Measurements from ENCODE around the gene F2RL3. TPM values are rescaled to one million over a fixed set of nuclear protein-coding genes. Genes with fewer than 3 reads are reported as not detected.

The F2RL3 gene
- total RNA-seq, 1 donor from 2014 or later: not detected

- Mint-ChIP-seq H3K4me1 (ENCODE audit: low read depth, unreplicated experiment) (peaks cover 11% of the 10 kb centered on the region), H3K9me3 (ENCODE audit: unreplicated experiment) (no peaks in the 10 kb centered on the region)
- H3K9ac ChIP-seq (ENCODE audit: low read length): peak overlapping the region; percentile 65
Observed at GRCh38 chr19:16851031-16851712, 37.6 kb upstream of the F2RL3 start.

GRCh38 chr19:16853066-16853465 is 35.7 kb upstream of the F2RL3 start:
- Histone ChIP-seq H4K20me1 (ENCODE audit: insufficient read depth, low read length) (peaks cover 53% of the 10 kb centered on the region), H3K79me2 (ENCODE audit: insufficient read depth, low read length) (peaks cover 17% of the 10 kb centered on the region), H2AFZ (ENCODE audit: low read depth, low read length) (no peak overlapping the region), H3K4me1 (ENCODE audit: insufficient read depth, low read length) (peaks cover 23% of the 10 kb centered on the region), H3K4me2 (ENCODE audit: low read length) (no peak overlapping the region), H3K9me3 (ENCODE audit: insufficient read depth, low read depth, low read length) (no peaks in the 10 kb centered on the region), H3K9ac (ENCODE audit: low read length) (no peak overlapping the region), H3K36me3 (ENCODE audit: insufficient read depth, low read length) (peaks cover 31% of the 10 kb centered on the region), H3K27me3 (ENCODE audit: insufficient read depth, low read length) (no peaks in the 10 kb centered on the region), H3K27ac (ENCODE audit: low read depth, low read length) (no peak overlapping the region), H3K4me3 (ENCODE audit: insufficient read depth, low read depth, low read length) (no peak overlapping the region)
- H3K36me3 Mint-ChIP-seq (ENCODE audit: low read depth, unreplicated experiment): peaks cover 20% of the 10 kb centered on the region
- no peak for FAIRE-seq
- H3K4me3 Mint-ChIP-seq (ENCODE audit: unreplicated experiment): no peak overlapping the region
- no peaks in the 10 kb centered on the region for H3K27me3 Mint-ChIP-seq (ENCODE audit: low read depth, unreplicated experiment)
- no peak for DNase-seq (ENCODE audit: low read depth)
- H3K4me1 Mint-ChIP-seq (ENCODE audit: low read depth, unreplicated experiment): peaks cover 11% of the 10 kb centered on the region
- no peaks in the 10 kb centered on the region for H3K9me3 Mint-ChIP-seq (ENCODE audit: unreplicated experiment)
- no peak overlapping the region for H3K27ac Mint-ChIP-seq (ENCODE audit: unreplicated experiment)
- TF ChIP-seq EZH2 (IDR thresholded peaks at IDR 0.05; ENCODE audit: insufficient read depth, low read length) (no peak), CTCF (IDR thresholded peaks at IDR 0.05; ENCODE audit: insufficient read depth, low read depth, low read length) (no peak)

More at GRCh38 chr19:16851031-16851712, 37.6 kb upstream of the F2RL3 start:
- Histone ChIP-seq H3K27ac (ENCODE audit: low read depth, low read length) (peak overlapping the region; percentile 71), H3K4me3 (ENCODE audit: insufficient read depth, low read depth, low read length) (no peak overlapping the region), H3K79me2 (ENCODE audit: insufficient read depth, low read length) (peaks cover 21% of the 10 kb centered on the region), H2AFZ (ENCODE audit: low read depth, low read length) (no peak overlapping the region), H3K4me2 (ENCODE audit: low read length) (peak overlapping the region; percentile 77), H4K20me1 (ENCODE audit: insufficient read depth, low read length) (peaks cover 67% of the 10 kb centered on the region), H3K4me1 (ENCODE audit: insufficient read depth, low read length) (peaks cover 23% of the 10 kb centered on the region), H3K27me3 (ENCODE audit: insufficient read depth, low read length) (no peaks in the 10 kb centered on the region), H3K9me3 (ENCODE audit: insufficient read depth, low read depth, low read length) (no peaks in the 10 kb centered on the region), H3K36me3 (ENCODE audit: insufficient read depth, low read length) (peaks cover 37% of the 10 kb centered on the region)
- TF ChIP-seq EZH2 (IDR thresholded peaks at IDR 0.05; ENCODE audit: insufficient read depth, low read length) (no peak), CTCF (IDR thresholded peaks at IDR 0.05; ENCODE audit: insufficient read depth, low read depth, low read length) (no peak)
- peak overlapping the region; percentile 92 for H3K27ac Mint-ChIP-seq (ENCODE audit: unreplicated experiment)
- FAIRE-seq (peak; percentile 26), DNase-seq (ENCODE audit: low read depth) (peak; percentile 74)
- H3K27me3 Mint-ChIP-seq (ENCODE audit: low read depth, unreplicated experiment): no peaks in the 10 kb centered on the region
- H3K4me3 Mint-ChIP-seq (ENCODE audit: unreplicated experiment): peak overlapping the region; percentile 9
- H3K36me3 Mint-ChIP-seq (ENCODE audit: low read depth, unreplicated experiment): peaks cover 33% of the 10 kb centered on the region

- FAIRE-seq (no peak), DNase-seq (ENCODE audit: low read depth) (no peak)
- Mint-ChIP-seq H3K4me3 (ENCODE audit: unreplicated experiment) (no peak overlapping the region), H3K9me3 (ENCODE audit: unreplicated experiment) (no peaks in the 10 kb centered on the region), H3K27ac (ENCODE audit: unreplicated experiment) (no peak overlapping the region), H3K4me1 (ENCODE audit: low read depth, unreplicated experiment) (peaks cover 2% of the 10 kb centered on the region), H3K36me3 (ENCODE audit: low read depth, unreplicated experiment) (peaks cover 20% of the 10 kb centered on the region), H3K27me3 (ENCODE audit: low read depth, unreplicated experiment) (no peaks in the 10 kb centered on the region)
- H3K9ac ChIP-seq (ENCODE audit: low read length): no peak overlapping the region
- H3K27me3 ChIP-seq (ENCODE audit: insufficient read depth, low read length): no peaks in the 10 kb centered on the region
- no peak overlapping the region for H3K4me3 ChIP-seq (ENCODE audit: insufficient read depth, low read depth, low read length)
- H3K36me3 ChIP-seq (ENCODE audit: insufficient read depth, low read length): peaks cover 24% of the 10 kb centered on the region
- H4K20me1 ChIP-seq (ENCODE audit: insufficient read depth, low read length): peaks cover 40% of the 10 kb centered on the region
- no peak overlapping the region for H3K4me2 ChIP-seq (ENCODE audit: low read length)
- H2AFZ ChIP-seq (ENCODE audit: low read depth, low read length): no peak overlapping the region
- peaks cover 5% of the 10 kb centered on the region for H3K4me1 ChIP-seq (ENCODE audit: insufficient read depth, low read length)
- H3K27ac ChIP-seq (ENCODE audit: low read depth, low read length): no peak overlapping the region
- H3K79me2 ChIP-seq (ENCODE audit: insufficient read depth, low read length): peaks cover 17% of the 10 kb centered on the region
- H3K9me3 ChIP-seq (ENCODE audit: insufficient read depth, low read depth, low read length): no peaks in the 10 kb centered on the region
- TF ChIP-seq CTCF (IDR thresholded peaks at IDR 0.05; ENCODE audit: insufficient read depth, low read depth, low read length): no peak
- TF ChIP-seq EZH2 (IDR thresholded peaks at IDR 0.05; ENCODE audit: insufficient read depth, low read length): no peak
Observed at GRCh38 chr19:16856091-16856490, 32.7 kb upstream of the F2RL3 start.
